Forelimb muscle (tissue), 1 donor: ENCODE measurements around the gene NELFA. TPM values are rescaled to one million over a fixed set of nuclear protein-coding genes. Genes with fewer than 3 reads are reported as not detected.
"Not testable (repeated sequence)": the region's sequence is repeated elsewhere in the genome, so short reads cannot be mapped to it uniquely, and the experiment has no call there.

ENCODE experiments used
- DNase-seq: peaks from one replicate; pipeline ENCODE4 v3.0.0-alpha.2; 2013; ENCODE audit warnings: low read depth
- polyA plus RNA-seq: library from polyadenylated mRNA; unstranded; fragments of 120-200 nt; gene quantifications from one replicate; pipeline ENCODE4 v1.2.1, GENCODE V29; 2013; ENCODE audit not compliant: insufficient read length

Gene NELFA
- polyA plus RNA-seq, 1 donor = 21.7 TPM

- not testable (repeated sequence) for DNase-seq
These were observed 14.9 kb downstream of the NELFA start for GRCh38 chr4:1993718-1994516.

GRCh38 chr4:1993169-1993516 is 15.6 kb downstream of the NELFA start:
- no peak for DNase-seq

- peak; percentile 56 for DNase-seq
These were observed 16.2 kb downstream of the NELFA start for GRCh38 chr4:1992468-1993168.

- no peak for DNase-seq
These were observed 17.0 kb downstream of the NELFA start for GRCh38 chr4:1991596-1992434.

GRCh38 chr4:1991087-1991486 is 17.7 kb downstream of the NELFA start:
- DNase-seq = no peak

- DNase-seq = no peak
These were observed 18.1 kb downstream of the NELFA start for GRCh38 chr4:1990676-1991075.

- no peak for DNase-seq
These were observed 18.5 kb downstream of the NELFA start for GRCh38 chr4:1990348-1990645.

GRCh38 chr4:1989533-1990347 is 19.0 kb downstream of the NELFA start:
- DNase-seq = no peak

- no peak for DNase-seq
These were observed 20.4 kb downstream of the NELFA start for GRCh38 chr4:1988327-1988724.

- DNase-seq = no peak
These were observed 20.9 kb downstream of the NELFA start for GRCh38 chr4:1987721-1988326.

GRCh38 chr4:1987296-1987695 is 21.5 kb downstream of the NELFA start:
- DNase-seq = no peak

GRCh38 chr4:1986578-1987210 is 22.1 kb downstream of the NELFA start:
- no peak for DNase-seq

- no peak for DNase-seq
These were observed 22.8 kb downstream of the NELFA start for GRCh38 chr4:1985780-1986577.

- DNase-seq = no peak
These were observed 23.5 kb downstream of the NELFA start for GRCh38 chr4:1985294-1985693.

GRCh38 chr4:1984406-1985191 is 24.2 kb downstream of the NELFA start:
- no peak for DNase-seq

- DNase-seq = no peak
These were observed 24.8 kb downstream of the NELFA start for GRCh38 chr4:1983846-1984405.

GRCh38 chr4:1983053-1983845 is 25.5 kb downstream of the NELFA start:
- no peak for DNase-seq
